Measurements from ENCODE around the gene LRRC49. TPM values are rescaled to one million over a fixed set of nuclear protein-coding genes. Genes with fewer than 3 reads are reported as not detected.
"Not testable (repeated sequence)": the region's sequence is repeated elsewhere in the genome, so short reads cannot be mapped to it uniquely, and the experiment has no call there.

LRRC49 gene
- total RNA-seq, 1 donor from 2014 or later: 23.6 TPM

DNA sequence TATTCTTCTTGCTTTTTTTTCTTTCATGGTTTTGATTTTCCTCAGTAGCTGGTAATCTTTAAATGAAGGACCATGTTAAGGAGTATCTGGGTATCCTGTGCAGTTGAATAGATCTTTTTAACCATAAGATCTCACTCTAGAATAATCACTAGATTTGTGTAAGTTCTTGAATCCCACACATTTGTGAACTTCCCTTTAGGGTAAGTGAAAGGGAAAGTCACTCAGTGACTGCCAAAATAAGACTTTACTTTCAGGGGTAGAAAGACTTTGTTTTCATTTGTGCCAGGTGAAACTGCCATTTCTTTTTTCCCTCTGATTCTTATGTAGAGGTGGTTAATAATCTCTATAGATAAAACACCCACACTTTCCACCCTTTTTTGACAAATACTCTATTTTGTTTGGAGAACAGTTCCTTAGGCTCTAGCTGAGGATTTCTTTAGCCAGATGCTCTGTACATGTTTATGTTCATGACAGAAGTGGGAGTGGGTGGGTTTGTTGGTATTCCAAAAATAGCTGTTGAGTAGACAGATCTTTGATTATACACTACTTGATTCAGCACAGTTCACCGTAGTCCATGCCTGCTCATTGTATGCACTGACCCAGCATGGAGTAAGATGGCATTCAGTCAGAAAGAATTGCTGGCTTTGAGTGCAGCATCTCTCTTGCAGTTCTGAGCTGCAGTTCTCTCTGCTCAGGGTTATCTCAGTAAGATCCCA is 28.5 kb downstream of the LRRC49 start:
- TF ChIP-seq, protein P1, sequence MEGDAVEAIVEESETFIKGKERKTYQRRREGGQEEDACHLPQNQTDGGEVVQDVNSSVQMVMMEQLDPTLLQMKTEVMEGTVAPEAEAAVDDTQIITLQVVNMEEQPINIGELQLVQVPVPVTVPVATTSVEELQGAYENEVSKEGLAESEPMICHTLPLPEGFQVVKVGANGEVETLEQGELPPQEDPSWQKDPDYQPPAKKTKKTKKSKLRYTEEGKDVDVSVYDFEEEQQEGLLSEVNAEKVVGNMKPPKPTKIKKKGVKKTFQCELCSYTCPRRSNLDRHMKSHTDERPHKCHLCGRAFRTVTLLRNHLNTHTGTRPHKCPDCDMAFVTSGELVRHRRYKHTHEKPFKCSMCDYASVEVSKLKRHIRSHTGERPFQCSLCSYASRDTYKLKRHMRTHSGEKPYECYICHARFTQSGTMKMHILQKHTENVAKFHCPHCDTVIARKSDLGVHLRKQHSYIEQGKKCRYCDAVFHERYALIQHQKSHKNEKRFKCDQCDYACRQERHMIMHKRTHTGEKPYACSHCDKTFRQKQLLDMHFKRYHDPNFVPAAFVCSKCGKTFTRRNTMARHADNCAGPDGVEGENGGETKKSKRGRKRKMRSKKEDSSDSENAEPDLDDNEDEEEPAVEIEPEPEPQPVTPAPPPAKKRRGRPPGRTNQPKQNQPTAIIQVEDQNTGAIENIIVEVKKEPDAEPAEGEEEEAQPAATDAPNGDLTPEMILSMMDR (IDR thresholded peaks at IDR 0.05; ENCODE audit: unreplicated experiment): no peak
- Mint-ChIP-seq H3K27me3 (no peaks in the 10 kb centered on the region), H3K36me3 (ENCODE audit: insufficient read depth) (peaks cover 2% of the 10 kb centered on the region), H3K4me3 (ENCODE audit: low read depth) (no peak overlapping the region), H3K9me3 (ENCODE audit: low read depth) (no peaks in the 10 kb centered on the region), H3K27ac (no peak overlapping the region), H3K4me1 (ENCODE audit: low read depth) (no peaks in the 10 kb centered on the region)
- DNase-seq (ENCODE audit: low spot score, unreplicated experiment): no peak

DNA sequence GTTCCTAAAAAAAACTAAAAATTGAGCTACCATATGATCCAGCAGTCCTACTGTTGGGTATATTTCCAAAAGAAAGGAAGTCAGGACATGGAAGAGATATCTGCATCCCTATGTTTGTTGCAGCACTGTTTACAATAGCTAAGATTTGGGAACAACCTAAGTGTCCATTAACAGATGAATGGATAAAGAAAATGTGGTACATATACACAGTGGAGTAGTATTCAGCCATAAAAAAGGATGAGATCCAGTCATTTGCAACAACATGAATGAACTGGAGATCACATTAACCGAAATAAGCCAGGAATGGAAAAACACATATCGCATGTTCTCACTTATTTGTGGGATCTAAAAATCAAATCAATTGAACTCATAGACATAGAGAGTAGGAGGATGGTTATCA is 29.5 kb downstream of the LRRC49 start:
- Mint-ChIP-seq H3K36me3 (ENCODE audit: insufficient read depth) (peaks cover 2% of the 10 kb centered on the region), H3K27ac (no peak overlapping the region), H3K27me3 (no peaks in the 10 kb centered on the region), H3K9me3 (ENCODE audit: low read depth) (no peaks in the 10 kb centered on the region), H3K4me1 (ENCODE audit: low read depth) (no peaks in the 10 kb centered on the region), H3K4me3 (ENCODE audit: low read depth) (no peak overlapping the region)
- TF ChIP-seq, protein P1 (IDR thresholded peaks at IDR 0.05; ENCODE audit: unreplicated experiment): no peak
- DNase-seq (ENCODE audit: low spot score, unreplicated experiment): no peak

DNA sequence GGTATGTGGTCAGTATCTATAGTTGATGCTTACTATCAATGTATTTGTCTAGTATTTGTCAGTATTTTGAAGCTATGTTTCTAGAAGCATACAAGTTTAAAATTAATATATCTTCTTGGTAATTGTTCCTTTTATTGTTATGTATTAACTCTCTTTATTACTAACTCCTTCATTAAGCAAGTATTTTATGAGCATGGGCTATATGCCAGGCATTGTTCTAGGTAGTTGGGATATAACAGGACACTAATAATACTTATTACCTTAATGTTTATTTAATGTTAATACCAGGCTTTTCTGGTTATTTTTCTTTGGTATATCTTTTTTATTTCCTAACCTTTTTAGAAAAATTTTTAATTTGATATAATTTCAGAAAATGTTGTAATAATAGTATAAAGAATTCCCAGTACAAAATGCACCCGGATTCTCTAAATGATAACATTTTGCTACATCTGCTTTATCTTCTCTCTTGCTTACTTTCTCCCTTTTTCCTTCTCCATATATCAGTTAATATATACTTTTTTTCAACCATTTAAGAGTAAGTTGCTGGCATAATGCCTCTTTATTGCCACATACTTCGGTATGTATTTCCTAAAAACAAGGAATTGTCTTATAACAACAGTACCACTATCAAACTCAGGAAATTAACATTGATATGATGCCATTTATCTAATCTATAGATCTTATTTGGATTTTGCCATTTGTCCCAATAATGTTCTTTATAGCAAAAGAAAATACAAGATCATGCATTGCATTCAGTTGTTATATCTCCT is 30.9 kb downstream of the LRRC49 start:
- no peak for DNase-seq (ENCODE audit: low spot score, unreplicated experiment)
- H3K27ac Mint-ChIP-seq: no peak overlapping the region
- H3K4me1 Mint-ChIP-seq (ENCODE audit: low read depth): no peaks in the 10 kb centered on the region
- peaks cover 5% of the 10 kb centered on the region for H3K36me3 Mint-ChIP-seq (ENCODE audit: insufficient read depth)
- peaks cover 3% of the 10 kb centered on the region for H3K9me3 Mint-ChIP-seq (ENCODE audit: low read depth)
- TF ChIP-seq, protein P1 (IDR thresholded peaks at IDR 0.05; ENCODE audit: unreplicated experiment): no peak
- H3K27me3 Mint-ChIP-seq: no peaks in the 10 kb centered on the region
- no peak overlapping the region for H3K4me3 Mint-ChIP-seq (ENCODE audit: low read depth)

DNA sequence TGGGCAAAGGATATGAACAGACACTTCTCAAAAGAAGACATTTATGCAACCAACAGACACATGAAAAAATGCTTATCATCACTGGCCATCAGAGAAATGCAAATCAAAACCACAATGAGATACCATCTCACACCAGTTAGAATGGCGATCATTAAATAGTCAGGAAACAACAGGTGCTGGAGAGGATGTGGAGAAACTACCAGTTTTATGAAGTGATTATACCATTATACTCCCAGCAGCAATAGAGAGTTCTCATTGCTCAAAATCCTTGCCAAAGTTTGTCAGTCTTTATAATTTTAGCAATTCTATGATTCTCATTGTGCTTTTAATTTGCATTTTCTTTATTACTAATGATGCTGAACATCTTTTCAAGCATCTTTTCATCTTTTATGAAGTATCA is 34.3 kb downstream of the LRRC49 start:
- H3K4me1 Mint-ChIP-seq (ENCODE audit: low read depth); H3K27me3 Mint-ChIP-seq; H3K4me3 Mint-ChIP-seq (ENCODE audit: low read depth); DNase-seq (ENCODE audit: low spot score, unreplicated experiment); H3K36me3 Mint-ChIP-seq (ENCODE audit: insufficient read depth); H3K27ac Mint-ChIP-seq; H3K9me3 Mint-ChIP-seq (ENCODE audit: low read depth): not testable (repeated sequence)

DNA sequence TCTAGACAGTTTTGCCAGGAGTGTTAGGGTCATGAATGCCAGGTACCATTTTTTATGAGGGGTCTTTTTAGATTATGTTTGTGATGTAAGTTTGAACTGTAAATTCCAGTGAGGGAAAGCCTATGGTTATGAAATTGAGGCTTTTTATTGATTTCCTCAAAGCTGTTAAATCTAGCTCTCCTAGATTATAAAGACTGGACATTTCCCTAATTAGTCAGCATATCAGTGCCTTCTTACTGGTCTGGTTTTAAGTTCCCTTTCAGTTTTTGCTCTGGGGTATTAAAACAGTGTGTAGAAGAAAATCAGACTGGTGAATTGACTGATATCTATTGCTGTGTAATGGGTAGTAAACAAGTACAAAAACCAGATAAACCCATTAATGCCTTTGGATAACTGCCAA is 39.2 kb downstream of the LRRC49 start:
- Mint-ChIP-seq H3K4me1 (ENCODE audit: low read depth) (peaks cover 1% of the 10 kb centered on the region), H3K9me3 (ENCODE audit: low read depth) (peaks cover 3% of the 10 kb centered on the region), H3K36me3 (ENCODE audit: insufficient read depth) (peaks cover 7% of the 10 kb centered on the region), H3K4me3 (ENCODE audit: low read depth) (no peak overlapping the region), H3K27ac (no peak overlapping the region), H3K27me3 (no peaks in the 10 kb centered on the region)
- TF ChIP-seq, protein P1 (IDR thresholded peaks at IDR 0.05; ENCODE audit: unreplicated experiment): no peak
- DNase-seq (ENCODE audit: low spot score, unreplicated experiment): no peak

Measured in progenitor cell of endocrine pancreas (in vitro differentiated cells).